GM21423 (cell line): ENCODE data around the gene ZFYVE28.
"Not testable (repeated sequence)": the region's sequence is repeated elsewhere in the genome, so short reads cannot be mapped to it uniquely, and the experiment has no call there.

Source experiments
- ATAC-seq: cut with Tn5 transposase; IDR thresholded peaks from one replicate; pipeline ENCODE4 v1.9.1; 2021; ENCODE audit warnings: mild to moderate bottlenecking, moderate library complexity; ENCODE audit not compliant: unreplicated experiment

ZFYVE28 gene

DNA sequence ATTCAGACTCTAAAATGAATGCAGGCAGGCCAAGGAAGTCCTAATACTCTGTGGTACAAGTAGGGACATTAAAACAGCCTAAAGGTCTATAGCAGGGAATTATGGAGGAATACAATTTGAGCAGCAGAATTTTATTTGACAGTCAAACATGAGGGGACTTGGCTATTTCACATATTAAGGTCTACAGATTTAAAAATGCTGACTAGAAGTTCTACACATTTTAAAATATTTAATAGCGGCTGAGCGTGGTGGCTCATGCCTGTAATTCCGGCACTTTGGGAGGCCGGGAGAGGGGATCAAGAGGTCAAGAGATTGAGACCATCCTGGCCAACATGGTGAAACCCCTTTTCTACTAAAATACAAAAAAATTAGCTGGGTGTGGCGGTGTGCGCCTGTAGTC, 187.4 kb downstream of the ZFYVE28 start:
- no peak for ATAC-seq

DNA sequence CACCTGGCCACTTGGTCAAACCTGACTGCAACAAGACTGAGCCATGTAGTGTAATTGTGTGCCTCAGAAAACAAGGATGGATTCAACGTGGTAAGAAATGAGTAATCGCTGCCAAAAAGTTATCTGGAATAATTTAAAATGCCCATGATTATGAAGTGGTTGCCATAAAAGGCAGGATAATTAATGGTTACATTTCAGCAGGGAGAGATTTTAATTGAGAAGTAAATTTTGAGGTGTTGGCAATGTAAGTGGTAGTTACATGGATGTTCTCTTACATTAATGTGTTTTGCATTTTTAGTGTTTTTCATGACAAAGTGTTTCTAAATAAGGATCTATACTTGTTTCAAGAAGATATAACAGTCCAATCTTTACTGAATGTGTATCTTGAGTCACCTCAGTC, 192.2 kb downstream of the ZFYVE28 start:
- ATAC-seq = no peak

- no peak for ATAC-seq
Observed at GRCh38 chr4:2222838-2223237, 195.6 kb downstream of the ZFYVE28 start.

GRCh38 chr4:2221378-2221777, 197.1 kb downstream of the ZFYVE28 start:
- not testable (repeated sequence) for ATAC-seq

DNA sequence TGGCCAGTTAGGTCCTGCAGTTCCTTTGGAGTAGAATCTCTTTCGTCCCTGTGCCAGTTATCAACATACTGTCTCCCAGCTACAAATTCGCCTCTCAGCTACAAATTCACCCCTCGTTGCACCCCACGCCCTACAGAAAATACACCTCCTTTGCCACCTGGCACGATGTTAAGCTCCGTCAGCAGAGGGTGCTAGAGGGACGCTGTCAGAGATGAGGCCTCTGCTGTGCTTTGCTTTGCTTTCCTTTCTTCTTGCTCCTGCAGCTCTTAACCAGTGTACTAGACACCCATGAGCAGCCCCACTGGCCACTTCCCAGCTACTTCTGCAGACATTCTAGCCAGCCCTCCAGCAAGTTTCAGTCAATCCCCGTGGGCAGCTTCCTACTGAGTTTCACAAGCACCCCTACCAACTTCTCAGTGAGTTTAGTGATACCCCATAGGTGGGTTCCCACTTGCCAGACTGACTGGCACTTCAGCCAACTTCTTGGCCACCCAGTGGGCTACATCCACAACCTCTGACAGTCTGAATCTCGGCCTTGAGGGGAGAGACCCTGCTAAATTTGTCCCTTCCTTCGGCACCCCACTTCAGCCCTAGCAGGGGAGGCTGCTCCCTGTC, 198.3 kb downstream of the ZFYVE28 start:
- ATAC-seq = no peak
